H9 (cell line): ENCODE data around the gene RAB7B. TPM values are rescaled to one million over a fixed set of nuclear protein-coding genes. Genes with fewer than 3 reads are reported as not detected.

Experiments used
- DNase-seq: peaks from one replicate; pipeline ENCODE4 v3.0.0-alpha.2; 2017
- H2AFZ ChIP-seq: one replicate; pipeline ENCODE4 v1.6.1; 2013; ENCODE audit warnings: mild to moderate bottlenecking, low read length, control low read depth, moderate library complexity
- H2AK5ac ChIP-seq: 2 replicates; pipeline ENCODE4 v1.6.1; 2013; ENCODE audit warnings: low read length, control low read depth, mixed read lengths; ENCODE audit not compliant: insufficient read length
- H2BK120ac ChIP-seq: one replicate; pipeline ENCODE4 v1.6.1; 2013; ENCODE audit warnings: low read depth, mild to moderate bottlenecking, low read length, control low read depth, inconsistent platforms; ENCODE audit not compliant: poor library complexity, severe bottlenecking
- H2BK12ac ChIP-seq: 2 replicates; pipeline ENCODE4 v1.6.1; 2013; ENCODE audit warnings: low read length, control low read depth, mixed read lengths, low read depth; ENCODE audit not compliant: insufficient read length
- H2BK15ac ChIP-seq: 2 replicates; pipeline ENCODE4 v1.6.1; 2013; ENCODE audit warnings: low read depth, low read length, control low read depth
- H2BK20ac ChIP-seq: one replicate; pipeline ENCODE4 v1.6.1; 2013; ENCODE audit warnings: low read depth, mild to moderate bottlenecking, low read length, control low read depth, inconsistent platforms; ENCODE audit not compliant: poor library complexity, severe bottlenecking
- H2BK5ac ChIP-seq: 2 replicates; pipeline ENCODE4 v1.6.1; 2013; ENCODE audit warnings: low read length, control low read depth, mixed read lengths; ENCODE audit not compliant: insufficient read length
- H3K14ac ChIP-seq: 2 replicates; pipeline ENCODE4 v1.6.1; 2013; ENCODE audit warnings: low read length, control low read depth; ENCODE audit not compliant: insufficient read depth
- H3K18ac ChIP-seq: 2 replicates; pipeline ENCODE4 v1.6.1; 2013; ENCODE audit warnings: low read depth, mild to moderate bottlenecking, mixed read lengths, low read length, control low read depth; ENCODE audit not compliant: insufficient read length
- H3K23ac ChIP-seq: 2 replicates; pipeline ENCODE4 v1.6.1; 2013; ENCODE audit warnings: low read length, control low read depth, mixed read lengths, low read depth; ENCODE audit not compliant: insufficient read length
- H3K23me2 ChIP-seq: 2 replicates; pipeline ENCODE4 v1.6.1; 2013; ENCODE audit warnings: low read depth, mild to moderate bottlenecking, mixed read lengths, low read length, control low read depth; ENCODE audit not compliant: insufficient read length, poor library complexity, severe bottlenecking
- H3K27ac ChIP-seq: 2 replicates; pipeline ENCODE4 v1.5.1; 2013; ENCODE audit warnings: low read length, control low read depth, mixed read lengths, low read depth; ENCODE audit not compliant: insufficient read length
- H3K27me3 ChIP-seq: 2 replicates; pipeline ENCODE4 v1.6.1; 2013; ENCODE audit warnings: low read length, control low read depth, inconsistent platforms; ENCODE audit not compliant: insufficient read depth
- H3K4ac ChIP-seq: 2 replicates; pipeline ENCODE4 v1.6.1; 2013; ENCODE audit warnings: low read depth, mild to moderate bottlenecking, control low read depth, inconsistent platforms, low read length, moderate library complexity
- H3K4me1 ChIP-seq: 2 replicates; pipeline ENCODE4 v1.6.1; 2013; ENCODE audit warnings: low read length, control low read depth, inconsistent platforms; ENCODE audit not compliant: insufficient read depth
- H3K4me2 ChIP-seq: 2 replicates; pipeline ENCODE4 v1.6.1; 2013; ENCODE audit warnings: low read length, control low read depth, mixed read lengths; ENCODE audit not compliant: insufficient read length, insufficient read depth
- H3K56ac ChIP-seq: 2 replicates; pipeline ENCODE4 v1.6.1; 2013; ENCODE audit warnings: low read depth, mild to moderate bottlenecking, mixed read lengths, low read length, control low read depth; ENCODE audit not compliant: insufficient read length
- H3K79me1 ChIP-seq: 2 replicates; pipeline ENCODE4 v1.6.1; 2013; ENCODE audit warnings: low read depth, mild to moderate bottlenecking, moderate library complexity, low read length, control low read depth, inconsistent platforms; ENCODE audit not compliant: insufficient read depth, poor library complexity, severe bottlenecking
- H3K79me2 ChIP-seq: 2 replicates; pipeline ENCODE4 v1.6.1; 2013; ENCODE audit warnings: low read length, control low read depth, inconsistent platforms; ENCODE audit not compliant: insufficient read depth
- H3K9ac ChIP-seq: 2 replicates; pipeline ENCODE4 v1.6.1; 2013; ENCODE audit warnings: low read length, control low read depth, mixed read lengths; ENCODE audit not compliant: insufficient read length; ENCODE audit errors: extremely low read depth
- H3K9me3 ChIP-seq: one replicate; pipeline ENCODE4 v1.6.1; 2013; ENCODE audit warnings: low read depth, low read length, inconsistent platforms; ENCODE audit not compliant: control insufficient read depth
- H3T11ph ChIP-seq: one replicate; pipeline ENCODE4 v1.6.1; 2013; ENCODE audit warnings: mild to moderate bottlenecking, low read length, control low read depth, inconsistent platforms
- H4K20me1 ChIP-seq: one replicate; pipeline ENCODE4 v1.6.1; 2013; ENCODE audit not compliant: control insufficient read depth, insufficient read length, insufficient read depth
- H4K5ac ChIP-seq: 2 replicates; pipeline ENCODE4 v1.6.1; 2013; ENCODE audit warnings: low read depth, mild to moderate bottlenecking, mixed read lengths, low read length, control low read depth; ENCODE audit not compliant: insufficient read length
- H4K8ac ChIP-seq: replicated peaks from 2 replicates; pipeline ENCODE4 v1.6.1; 2013; ENCODE audit warnings: low read length, control low read depth, mixed read lengths, low read depth; ENCODE audit not compliant: insufficient read length
- H4K91ac ChIP-seq: 2 replicates; pipeline ENCODE4 v1.6.1; 2013; ENCODE audit warnings: low read depth, mild to moderate bottlenecking, moderate library complexity, mixed read lengths, low read length, control low read depth; ENCODE audit not compliant: insufficient read length
- H3K27ac Mint-ChIP-seq, 3 experiments: 2 replicates in 2 of 3; 3 replicates in 1 of 3; pipeline ENCODE4 v1.8.0; 2020 to 2021; ENCODE audit warnings: mixed read lengths in 3 of 3, mild to moderate bottlenecking in 1 of 3, moderate library complexity in 1 of 3
- H3K27me3 Mint-ChIP-seq: 2 replicates; pipeline ENCODE4 v1.8.0; 2021; ENCODE audit warnings: low read depth, mild to moderate bottlenecking, moderate library complexity, mixed read lengths
- H3K36me3 Mint-ChIP-seq, 3 experiments: 2 replicates in 2 of 3; 3 replicates in 1 of 3; pipeline ENCODE4 v1.8.0; 2020 to 2021; ENCODE audit warnings: low read depth in 3 of 3, mixed read lengths in 3 of 3; ENCODE audit not compliant: insufficient read depth in 1 of 3
- H3K4me1 Mint-ChIP-seq, 2 experiments: 2 replicates each; pipeline ENCODE4 v1.8.0; 2020; ENCODE audit warnings: mixed read lengths in 2 of 2
- H3K4me3 Mint-ChIP-seq, 2 experiments: 2 replicates in 1 of 2; 3 replicates in 1 of 2; pipeline ENCODE4 v1.8.0; 2020 to 2021; ENCODE audit warnings: mild to moderate bottlenecking in 2 of 2, mixed read lengths in 2 of 2, moderate library complexity in 1 of 2
- H3K9me3 Mint-ChIP-seq, 2 experiments: 2 replicates in 1 of 2; 3 replicates in 1 of 2; pipeline ENCODE4 v1.8.0; 2020; ENCODE audit warnings: mild to moderate bottlenecking in 2 of 2, mixed read lengths in 2 of 2, moderate library complexity in 1 of 2
- CTCF ChIP-seq: fragments of 200-600 bp; sonication (generic); conservative IDR thresholded peaks from 3 replicates; pipeline ENCODE4 v1.8.0; 2021; ENCODE audit warnings: antibody characterized with exemption, mild to moderate bottlenecking
- WGBS: extraction: QIAGEN DNeasy Blood & Tissue Kit; methylation state at CpG from one replicate; pipeline ENCODE4 v1.1.7; 2013; ENCODE audit warnings: missing lambda C conversion rate, low lambda C conversion rate, mixed read lengths; ENCODE audit not compliant: insufficient read length; ENCODE audit errors: extremely low coverage; 5-methylcytosine and 5-hydroxymethylcytosine counted together
- total RNA-seq: library from RNA; stranded (reverse); gene quantifications from 2 replicates; pipeline ENCODE4 v1.2.1, GENCODE V29; 2021

RAB7B gene
- total RNA-seq, 1 experiment from 2014 or later = 0.68 TPM

DNA sequence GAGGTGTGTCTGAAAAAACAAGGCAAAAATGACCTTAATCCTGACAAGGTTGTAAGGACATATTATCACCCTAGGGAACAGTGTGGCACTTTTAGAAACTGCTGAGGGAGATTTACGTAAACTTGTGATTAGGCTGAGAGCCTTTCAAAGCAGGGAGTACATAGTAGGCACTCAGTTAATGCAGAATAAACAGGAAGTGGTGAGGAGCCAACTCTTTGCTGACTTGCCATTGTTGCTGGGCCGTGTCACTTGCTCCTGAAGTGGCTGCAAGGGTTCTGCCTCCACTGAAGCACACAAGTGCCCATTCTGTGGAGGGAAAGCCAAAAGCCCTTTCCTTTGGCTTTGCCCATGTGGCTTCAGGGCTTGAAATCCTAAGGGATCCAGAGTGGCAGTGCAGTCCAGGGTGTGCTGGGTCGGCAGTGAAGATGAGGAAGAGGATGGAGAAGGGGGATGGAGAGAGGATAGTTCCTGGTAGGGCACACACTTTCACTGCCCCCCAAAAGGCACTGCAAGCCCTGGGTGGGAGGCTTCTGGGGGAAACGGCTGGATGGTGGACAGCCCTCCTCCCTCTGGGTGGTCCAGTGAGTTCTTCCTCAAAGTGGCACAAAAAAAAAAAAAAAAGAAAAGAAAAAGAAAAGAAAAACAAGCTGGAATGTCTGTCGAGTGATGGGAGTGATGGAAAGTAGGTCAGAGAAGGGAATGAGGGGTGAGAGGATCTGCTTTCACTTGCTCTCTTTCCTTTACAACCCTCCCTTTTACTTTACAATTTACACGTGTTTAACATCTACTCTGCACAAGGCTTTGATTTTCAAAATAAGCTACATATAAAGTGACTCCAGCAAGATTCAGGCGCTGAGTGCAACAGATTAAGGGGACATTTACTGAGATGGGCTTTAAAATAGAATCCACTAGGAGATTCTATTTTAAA, 36.1 kb upstream of the RAB7B start:
- Histone ChIP-seq H3T11ph (no peak overlapping the region), H2BK15ac (no peak overlapping the region), H2AK5ac (no peak overlapping the region), H2BK5ac (no peak overlapping the region), H4K20me1 (no peaks in the 10 kb centered on the region), H3K9me3 (no peaks in the 10 kb centered on the region), H3K4me1 (peaks cover 3% of the 10 kb centered on the region; the same call in 1 of the 2 replicates), H2BK20ac (no peak overlapping the region), H3K27ac (no peak overlapping the region), H3K27me3 (no peaks in the 10 kb centered on the region), H3K4ac (no peak overlapping the region), H4K8ac (no peak overlapping the region), H3K23ac (no peak overlapping the region), H3K23me2 (no peaks in the 10 kb centered on the region), H2AFZ (no peak overlapping the region), H3K56ac (no peak overlapping the region), H3K79me2 (no peaks in the 10 kb centered on the region), H4K5ac (no peak overlapping the region), H2BK120ac (no peak overlapping the region), H3K9ac (no peak overlapping the region), H3K4me2 (no peak overlapping the region), H4K91ac (no peak overlapping the region), H2BK12ac (no peak overlapping the region), H3K79me1 (no peaks in the 10 kb centered on the region), H3K18ac (no peak overlapping the region), H3K14ac (no peak overlapping the region)
- H3K27ac Mint-ChIP-seq = no peak overlapping the region
- no CpG with 5 or more reads among the region's 7 CpGs for WGBS
- no peak overlapping the region for H3K4me3 Mint-ChIP-seq
- no peaks in the 10 kb centered on the region; a peak in 1 of 5 replicates for H3K9me3 Mint-ChIP-seq
- H3K36me3 Mint-ChIP-seq = no peaks in the 10 kb centered on the region
- H3K4me1 Mint-ChIP-seq = peaks cover 14 to 27% of the 10 kb centered on the region in 2 experiments
- H3K27me3 Mint-ChIP-seq = no peaks in the 10 kb centered on the region; the same call in none of the 2 replicates
- TF ChIP-seq CTCF = no peak
- no peak for DNase-seq
